Psoas muscle (tissue), 8 donors: ENCODE measurements around the gene CIDEC. TPM values are rescaled to one million over a fixed set of nuclear protein-coding genes. Genes with fewer than 3 reads are reported as not detected.
A peak's percentile ranks its signal among the peaks of the same experiment; 100 is the strongest.

ENCODE experiments used
- ATAC-seq, 4 donors: fragments of 200-7000 bp; cut with Tn5 transposase; one replicate each; pipeline ENCODE4 v1.9.1; 2020; ENCODE audit warnings: moderate library complexity in 3 of 4, mild to moderate bottlenecking in 2 of 4
- DNase-seq, 2 donors: peaks; one replicate each; pipeline ENCODE4 v3.0.0-alpha.2; 2020
- H3K27ac ChIP-seq: fragments of 200-600 bp; one replicate; pipeline ENCODE4 v1.8.0; 2022
- H3K27me3 ChIP-seq, 3 donors: fragments of 200-600 bp in 1 of 3; one replicate each; pipeline versions ENCODE4 v1.6.1 to v1.8.0; 2013 to 2022; ENCODE audit warnings: low read length in 2 of 3, mild to moderate bottlenecking in 2 of 3, moderate library complexity in 1 of 3; ENCODE audit not compliant: insufficient read depth in 3 of 3
- H3K36me3 ChIP-seq, 2 donors: fragments of 200-600 bp in 1 of 2; one replicate each; pipeline versions ENCODE4 v1.6.1 to v1.8.0; 2013 to 2022; ENCODE audit warnings: low read depth in 1 of 2, mild to moderate bottlenecking in 1 of 2, moderate library complexity in 1 of 2; ENCODE audit not compliant: insufficient read depth in 1 of 2
- H3K4me1 ChIP-seq: fragments of 200-600 bp; one replicate; pipeline ENCODE4 v1.8.0; 2022
- H3K4me3 ChIP-seq: fragments of 200-600 bp; one replicate; pipeline ENCODE4 v1.8.0; 2022; ENCODE audit warnings: mild to moderate bottlenecking
- H3K9me3 ChIP-seq: fragments of 200-600 bp; one replicate; pipeline ENCODE4 v1.8.0; 2022
- WGBS, 3 donors: extraction: QIAGEN DNeasy Blood & Tissue Kit; methylation state at CpG; one replicate each; pipeline versions ENCODE4 v1.1.6 to v1.1.7; 2013; 5-methylcytosine and 5-hydroxymethylcytosine counted together
- intact Hi-C, 2 donors: fragments of 100-400 bp; cut with DNase I; formaldehyde crosslinking; loops; one replicate each; pipeline versions ENCODE4 v1.11.0 to v1.14.2; 2022
- polyA plus RNA-seq, 3 donors: library from polyadenylated mRNA; stranded (reverse); fragments of 200-250 nt; gene quantifications; one replicate each; pipeline ENCODE4 v1.2.3, GENCODE V29; 2013
- total RNA-seq, 4 donors: library from RNA; stranded (reverse); fragmentation: NEBNext Ultra II Directional in 2 of 4; extraction: Animal tissue kit (Norgen Biotek cat#: 25700) in 2 of 4; gene quantifications; one replicate each; pipeline versions ENCODE4 v1.2.1 to v1.2.4, GENCODE V29; 2021 to 2023
- TF ChIP-seq, protein P1 (sequence below): fragments of 200-600 bp; IDR thresholded peaks from one replicate; pipeline ENCODE4 v1.8.0; 2022; ENCODE audit warnings: antibody characterized with exemption
- donor health status: healthy with polysubstance abuse.
- donor health status: DM: no; HTN: no; CAD: no; lungs with moderate emphysema.
- donor health status: Bipolar disorder and iron deficiency.
- donor health status: healthy.
- donor health status: DM: yes; HTN: yes; CAD: no.
- donor health status: DM: no; HTN: no; CAD: no.
- donor health status: DM: no; HTN: no; CAD: no.
- donor health status: DM: yes; HTN: yes; CAD: no.

The CIDEC gene
- total and polyA plus RNA-seq, 7 donors: 0.75 to 15.0 (median 3.3) TPM

DNA sequence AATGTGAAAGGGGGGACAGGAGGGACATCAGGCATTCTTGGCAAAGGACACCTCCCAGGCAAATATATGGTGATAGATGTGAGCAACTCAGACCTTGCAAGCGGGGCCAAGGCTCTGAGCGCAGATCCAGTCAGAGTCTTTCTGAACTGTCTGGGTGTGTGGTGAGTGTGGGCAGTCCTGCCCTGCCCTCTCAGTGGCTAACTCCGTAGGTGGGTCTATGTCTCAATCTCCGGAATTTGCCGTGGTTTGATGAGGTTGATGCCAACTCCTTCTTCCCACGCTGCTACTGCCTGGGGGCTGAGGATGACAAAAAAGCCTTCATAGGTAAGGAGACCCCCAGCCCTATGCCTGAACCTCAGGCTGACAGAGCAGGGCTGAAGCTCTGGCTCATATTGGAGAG lies 62.6 kb downstream of the CIDEC start:
- Histone ChIP-seq H3K4me1 (peaks cover 6% of the 10 kb centered on the region), H3K9me3 (no peaks in the 10 kb centered on the region), H3K27me3 (no peaks in the 10 kb centered on the region), H3K4me3 (no peak overlapping the region), H3K27ac (no peak overlapping the region), H3K36me3 (peaks cover 0 to 11% of the 10 kb centered on the region in 2 donors)
- TF ChIP-seq, protein P1, sequence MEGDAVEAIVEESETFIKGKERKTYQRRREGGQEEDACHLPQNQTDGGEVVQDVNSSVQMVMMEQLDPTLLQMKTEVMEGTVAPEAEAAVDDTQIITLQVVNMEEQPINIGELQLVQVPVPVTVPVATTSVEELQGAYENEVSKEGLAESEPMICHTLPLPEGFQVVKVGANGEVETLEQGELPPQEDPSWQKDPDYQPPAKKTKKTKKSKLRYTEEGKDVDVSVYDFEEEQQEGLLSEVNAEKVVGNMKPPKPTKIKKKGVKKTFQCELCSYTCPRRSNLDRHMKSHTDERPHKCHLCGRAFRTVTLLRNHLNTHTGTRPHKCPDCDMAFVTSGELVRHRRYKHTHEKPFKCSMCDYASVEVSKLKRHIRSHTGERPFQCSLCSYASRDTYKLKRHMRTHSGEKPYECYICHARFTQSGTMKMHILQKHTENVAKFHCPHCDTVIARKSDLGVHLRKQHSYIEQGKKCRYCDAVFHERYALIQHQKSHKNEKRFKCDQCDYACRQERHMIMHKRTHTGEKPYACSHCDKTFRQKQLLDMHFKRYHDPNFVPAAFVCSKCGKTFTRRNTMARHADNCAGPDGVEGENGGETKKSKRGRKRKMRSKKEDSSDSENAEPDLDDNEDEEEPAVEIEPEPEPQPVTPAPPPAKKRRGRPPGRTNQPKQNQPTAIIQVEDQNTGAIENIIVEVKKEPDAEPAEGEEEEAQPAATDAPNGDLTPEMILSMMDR: no peak
- intact Hi-C loops: no loop called here
- WGBS, 3 donors: 86 to 90% (median 88%) methylated on average over 6 of the region's 6 CpGs
- DNase-seq (no peak), ATAC-seq (peak in 1 of 4 donors; percentile 14)

Other genes with a start within 250 kb of the CIDEC start
- 10 to 100 TPM; 29.7 to 67.2 (median 37.4) TPM for gene MTMR14, start 230.7 kb downstream of the CIDEC start, total RNA-seq
- gene MTMR14, start 230.7 kb downstream of the CIDEC start, polyA plus RNA-seq: 10 to 100 TPM; 31.2 to 57.5 (median 38.7) TPM
- gene CPNE9, start 176.4 kb downstream of the CIDEC start, total RNA-seq: not detected
- under 1 TPM in 1 of 3 donors, not detected in 2; 0.05 TPM for gene CPNE9, start 176.4 kb downstream of the CIDEC start, polyA plus RNA-seq
- gene BRPF1, start 148.5 kb downstream of the CIDEC start, total RNA-seq: 10 to 100 TPM in 3 of 4 donors, 1 to 10 TPM in 1; 9.9 to 16.1 (median 12.5) TPM
- gene BRPF1, start 148.5 kb downstream of the CIDEC start, polyA plus RNA-seq: 1 to 10 TPM; 6.8 to 9.8 (median 9.0) TPM
- gene OGG1, start 130.3 kb downstream of the CIDEC start, total RNA-seq: 1 to 10 TPM; 6.9 to 9.5 (median 8.1) TPM
- 10 to 100 TPM in 1 of 3 donors, 1 to 10 TPM in 2; 6.3 to 19.7 (median 9.1) TPM for gene OGG1, start 130.3 kb downstream of the CIDEC start, polyA plus RNA-seq
- 1 to 10 TPM; 4.5 to 7.2 (median 5.5) TPM for gene CAMK1, start 110.3 kb downstream of the CIDEC start, total RNA-seq
- gene CAMK1, start 110.3 kb downstream of the CIDEC start, polyA plus RNA-seq: 1 to 10 TPM; 3.9 to 5.7 (median 5.5) TPM
- gene TADA3, start 87.8 kb downstream of the CIDEC start, total RNA-seq: 10 to 100 TPM; 42.6 to 45.2 (median 43.2) TPM
- 10 to 100 TPM; 42.2 to 75.7 (median 68.3) TPM for gene TADA3, start 87.8 kb downstream of the CIDEC start, polyA plus RNA-seq
- 100 to 1,000 TPM in 1 of 4 donors, 10 to 100 TPM in 3; 53.9 to 117 (median 84.9) TPM for gene ARPC4, start 87.2 kb downstream of the CIDEC start, total RNA-seq
- gene ARPC4, start 87.2 kb downstream of the CIDEC start, polyA plus RNA-seq: 100 to 1,000 TPM in 2 of 3 donors, 10 to 100 TPM in 1; 76.9 to 155 (median 142) TPM
- 10 to 100 TPM in 1 of 4 donors, 1 to 10 TPM in 3; 6.4 to 19.0 (median 7.7) TPM for gene TTLL3, start 70.0 kb downstream of the CIDEC start, total RNA-seq
- gene TTLL3, start 70.0 kb downstream of the CIDEC start, polyA plus RNA-seq: 1 to 10 TPM; 2.9 to 5.0 (median 4.3) TPM
- gene RPUSD3, start 36.2 kb downstream of the CIDEC start, total RNA-seq: 10 to 100 TPM; 39.7 to 49.4 (median 45.8) TPM
- gene RPUSD3, start 36.2 kb downstream of the CIDEC start, polyA plus RNA-seq: 10 to 100 TPM; 55.2 to 64.2 (median 59.9) TPM
- gene JAGN1, start 10.4 kb upstream of the CIDEC start, total RNA-seq: 10 to 100 TPM; 18.6 to 44.4 (median 29.5) TPM
- gene JAGN1, start 10.4 kb upstream of the CIDEC start, polyA plus RNA-seq: 10 to 100 TPM; 45.2 to 98.2 (median 64.9) TPM
- under 1 TPM; 0.20 to 0.84 (median 0.59) TPM for gene IL17RE, start 22.6 kb upstream of the CIDEC start, total RNA-seq
- 1 to 10 TPM in 1 of 3 donors, under 1 TPM in 2; 0.07 to 1.1 (median 0.86) TPM for gene IL17RE, start 22.6 kb upstream of the CIDEC start, polyA plus RNA-seq
- gene IL17RC, start 36.8 kb upstream of the CIDEC start, total RNA-seq: 10 to 100 TPM; 10.4 to 27.0 (median 20.5) TPM
- gene IL17RC, start 36.8 kb upstream of the CIDEC start, polyA plus RNA-seq: 10 to 100 TPM; 10.8 to 21.9 (median 13.9) TPM
- gene CRELD1, start 53.6 kb upstream of the CIDEC start, total RNA-seq: 10 to 100 TPM; 28.5 to 47.5 (median 37.8) TPM
- 10 to 100 TPM; 24.2 to 35.0 (median 25.2) TPM for gene CRELD1, start 53.6 kb upstream of the CIDEC start, polyA plus RNA-seq
- 1 to 10 TPM; 1.3 to 1.9 (median 1.6) TPM for gene PRRT3, start 72.2 kb upstream of the CIDEC start, total RNA-seq
- gene PRRT3, start 72.2 kb upstream of the CIDEC start, polyA plus RNA-seq: 1 to 10 TPM in 1 of 3 donors, under 1 TPM in 2; 0.55 to 4.0 (median 0.65) TPM
- gene EMC3, start 106.6 kb upstream of the CIDEC start, total RNA-seq: 100 to 1,000 TPM; 145 to 266 (median 188) TPM
- 100 to 1,000 TPM; 171 to 256 (median 198) TPM for gene EMC3, start 106.6 kb upstream of the CIDEC start, polyA plus RNA-seq
- gene FANCD2, start 146.2 kb upstream of the CIDEC start, total RNA-seq: 1 to 10 TPM in 1 of 4 donors, under 1 TPM in 3; 0.39 to 1.0 (median 0.75) TPM
- 1 to 10 TPM in 1 of 3 donors, under 1 TPM in 2; 0.08 to 1.0 (median 0.47) TPM for gene FANCD2, start 146.2 kb upstream of the CIDEC start, polyA plus RNA-seq
- not detected for gene FANCD2OS, start 228.0 kb upstream of the CIDEC start, total RNA-seq
- not detected for gene FANCD2OS, start 228.0 kb upstream of the CIDEC start, polyA plus RNA-seq
- 10 to 100 TPM; 73.8 to 82.7 (median 78.9) TPM for gene BRK1, start 235.4 kb upstream of the CIDEC start, total RNA-seq
- gene BRK1, start 235.4 kb upstream of the CIDEC start, polyA plus RNA-seq: 100 to 1,000 TPM; 117 to 164 (median 156) TPM